NAMALWA (cell line): ENCODE measurements around the gene PNPLA3.
"Not testable (repeated sequence)": the region's sequence is repeated elsewhere in the genome, so short reads cannot be mapped to it uniquely, and the experiment has no call there.

Experiments
- DNase-seq: peaks from one replicate; pipeline ENCODE4 v3.0.0-alpha.2; 2015; ENCODE audit warnings: low spot score

Gene PNPLA3

GRCh38 chr22:43890901-43891331, 32.7 kb upstream of the PNPLA3 start:
- DNase-seq: no peak

- no peak for DNase-seq
Measured at GRCh38 chr22:43891360-43892182, 32.0 kb upstream of the PNPLA3 start, which contains the start of gene PNPLA5. Gene PNPLA5 (minus strand): TSS chr22:43892013. CDS start chr22:43891880, 133 bp downstream.

GRCh38 chr22:43892183-43892894, 31.3 kb upstream of the PNPLA3 start:
- DNase-seq: no peak

GRCh38 chr22:43893266-43893665, 30.3 kb upstream of the PNPLA3 start:
- no peak for DNase-seq

- no peak for DNase-seq
Measured at GRCh38 chr22:43894122-43894521, 29.5 kb upstream of the PNPLA3 start.

GRCh38 chr22:43895986-43896645, 27.5 kb upstream of the PNPLA3 start:
- DNase-seq: peak; percentile 12

- DNase-seq: no peak
Measured at GRCh38 chr22:43897751-43898261, 25.8 kb upstream of the PNPLA3 start.

- DNase-seq: no peak
Measured at GRCh38 chr22:43900206-43900605, 23.4 kb upstream of the PNPLA3 start.

GRCh38 chr22:43901976-43902643, 21.5 kb upstream of the PNPLA3 start:
- DNase-seq: no peak

- DNase-seq: not testable (repeated sequence)
Measured at GRCh38 chr22:43903033-43903432, 20.6 kb upstream of the PNPLA3 start.

- not testable (repeated sequence) for DNase-seq
Measured at GRCh38 chr22:43904412-43904811, 19.2 kb upstream of the PNPLA3 start.

GRCh38 chr22:43905681-43906080, 17.9 kb upstream of the PNPLA3 start:
- DNase-seq: no peak

GRCh38 chr22:43909708-43910107, 13.9 kb upstream of the PNPLA3 start:
- DNase-seq: no peak

GRCh38 chr22:43910178-43910695, 13.4 kb upstream of the PNPLA3 start:
- DNase-seq: no peak

GRCh38 chr22:43911351-43911750, 12.3 kb upstream of the PNPLA3 start:
- no peak for DNase-seq

- no peak for DNase-seq
Measured at GRCh38 chr22:43917521-43917920, 6.1 kb upstream of the PNPLA3 start.

GRCh38 chr22:43919106-43919973, 4.3 kb upstream of the PNPLA3 start:
- DNase-seq: no peak

- DNase-seq: no peak
Measured at GRCh38 chr22:43921370-43921769, 2.2 kb upstream of the PNPLA3 start.

GRCh38 chr22:43922123-43922522, 1.5 kb upstream of the PNPLA3 start:
- DNase-seq: no peak

GRCh38 chr22:43923191-43923590, 414 bp upstream of the PNPLA3 start:
- DNase-seq: peak; percentile 45

GRCh38 chr22:43924877-43925276, 1.3 kb downstream of the PNPLA3 start:
- DNase-seq: no peak
